Right kidney (tissue), 1 donor: Measurements from ENCODE around the gene DEPP1.

ENCODE experiments used
- DNase-seq: peaks from one replicate; pipeline ENCODE4 v3.0.0-alpha.2; 2016

DEPP1 gene

GRCh38 chr10:44994752-44995530 lies 16.3 kb upstream of the DEPP1 start:
- DNase-seq: no peak

- no peak for DNase-seq
These were observed 15.5 kb upstream of the DEPP1 start for GRCh38 chr10:44993922-44994751.

- no peak for DNase-seq
These were observed 14.8 kb upstream of the DEPP1 start for GRCh38 chr10:44993226-44993921.

- DNase-seq: no peak
These were observed 14.2 kb upstream of the DEPP1 start for GRCh38 chr10:44992732-44993225.

GRCh38 chr10:44992070-44992731 lies 13.6 kb upstream of the DEPP1 start:
- DNase-seq: no peak

GRCh38 chr10:44991571-44991970 lies 13.0 kb upstream of the DEPP1 start:
- no peak for DNase-seq

- no peak for DNase-seq
These were observed 12.4 kb upstream of the DEPP1 start for GRCh38 chr10:44990965-44991364.

- DNase-seq: peak; percentile 37
These were observed 11.7 kb upstream of the DEPP1 start for GRCh38 chr10:44990302-44990655.

- no peak for DNase-seq
These were observed 11.1 kb upstream of the DEPP1 start for GRCh38 chr10:44989597-44990301.

- DNase-seq: no peak
These were observed 10.5 kb upstream of the DEPP1 start for GRCh38 chr10:44988957-44989585.

GRCh38 chr10:44986670-44987069 lies 8.1 kb upstream of the DEPP1 start:
- DNase-seq: no peak

- DNase-seq: no peak
These were observed 7.6 kb upstream of the DEPP1 start for GRCh38 chr10:44986179-44986578.

GRCh38 chr10:44985175-44985681 lies 6.6 kb upstream of the DEPP1 start:
- no peak for DNase-seq

- no peak for DNase-seq
These were observed 6.1 kb upstream of the DEPP1 start for GRCh38 chr10:44984671-44985101.

GRCh38 chr10:44983895-44984278 lies 5.3 kb upstream of the DEPP1 start:
- no peak for DNase-seq

GRCh38 chr10:44983066-44983894 lies 4.7 kb upstream of the DEPP1 start:
- DNase-seq: no peak

- no peak for DNase-seq
These were observed 3.9 kb upstream of the DEPP1 start for GRCh38 chr10:44982496-44982895.

GRCh38 chr10:44982114-44982460 lies 3.5 kb upstream of the DEPP1 start:
- no peak for DNase-seq

- no peak for DNase-seq
These were observed 2.8 kb upstream of the DEPP1 start for GRCh38 chr10:44981172-44982113.
